ENCODE results near the gene LCOR. TPM values are rescaled to one million over a fixed set of nuclear protein-coding genes. Genes with fewer than 3 reads are reported as not detected.

LCOR gene
- total RNA-seq, 2 donors from 2014 or later: 58.6 to 73.1 TPM

GRCh38 chr10:97007417-97007816 lies 175.3 kb downstream of the LCOR start:
- TF ChIP-seq CTCF (IDR thresholded peaks at IDR 0.05): no peak
- DNase-seq: no peak
- no peak overlapping the region for H3K4me3 ChIP-seq
- H3K9me3 ChIP-seq: no peaks in the 10 kb centered on the region
- no peak overlapping the region for H3K27ac ChIP-seq
- H3K4me1 ChIP-seq: no peaks in the 10 kb centered on the region
- H3K9ac ChIP-seq (ENCODE audit: low read depth in 2 of 2, low read length in 2 of 2): no peak overlapping the region
- H3K27me3 ChIP-seq: no peaks in the 10 kb centered on the region
- intact Hi-C loops (cut with DNase I): no loop called here
- H3K36me3 ChIP-seq: no peaks in the 10 kb centered on the region

- H3K36me3 ChIP-seq: no peaks in the 10 kb centered on the region
- TF ChIP-seq CTCF (IDR thresholded peaks at IDR 0.05): no peak
- intact Hi-C loops (cut with DNase I): no loop called here
- no peaks in the 10 kb centered on the region for H3K27me3 ChIP-seq
- H3K4me1 ChIP-seq: no peaks in the 10 kb centered on the region
- no peak overlapping the region for H3K4me3 ChIP-seq
- H3K27ac ChIP-seq: no peak overlapping the region
- H3K9ac ChIP-seq (ENCODE audit: low read depth in 2 of 2, low read length in 2 of 2): no peak overlapping the region
- no peak for DNase-seq
- no peaks in the 10 kb centered on the region for H3K9me3 ChIP-seq
Observed at GRCh38 chr10:97010695-97011206, 178.7 kb downstream of the LCOR start.

- Histone ChIP-seq H3K9me3 (no peaks in the 10 kb centered on the region), H3K9ac (ENCODE audit: low read depth in 2 of 2, low read length in 2 of 2) (no peak overlapping the region), H3K4me1 (no peaks in the 10 kb centered on the region), H3K27ac (no peak overlapping the region), H3K4me3 (no peak overlapping the region), H3K36me3 (no peaks in the 10 kb centered on the region), H3K27me3 (no peaks in the 10 kb centered on the region)
- intact Hi-C loops (cut with DNase I): no loop called here
- no peak for DNase-seq
- TF ChIP-seq CTCF (IDR thresholded peaks at IDR 0.05): no peak
Observed at GRCh38 chr10:97011397-97011796, 179.3 kb downstream of the LCOR start.

- Histone ChIP-seq H3K9me3 (no peaks in the 10 kb centered on the region), H3K36me3 (no peaks in the 10 kb centered on the region), H3K9ac (ENCODE audit: low read depth in 2 of 2, low read length in 2 of 2) (no peak overlapping the region), H3K4me1 (no peaks in the 10 kb centered on the region), H3K27me3 (no peaks in the 10 kb centered on the region), H3K27ac (no peak overlapping the region), H3K4me3 (no peak overlapping the region)
- intact Hi-C loops (cut with DNase I): no loop called here
- no peak for DNase-seq
- TF ChIP-seq CTCF (IDR thresholded peaks at IDR 0.05): no peak
Observed at GRCh38 chr10:97012470-97012869, 180.4 kb downstream of the LCOR start.

GRCh38 chr10:97013568-97013967 lies 181.5 kb downstream of the LCOR start:
- TF ChIP-seq CTCF (IDR thresholded peaks at IDR 0.05): no peak
- Histone ChIP-seq H3K4me1 (no peaks in the 10 kb centered on the region), H3K27me3 (no peaks in the 10 kb centered on the region), H3K9me3 (no peaks in the 10 kb centered on the region), H3K4me3 (no peak overlapping the region), H3K36me3 (no peaks in the 10 kb centered on the region), H3K9ac (ENCODE audit: low read depth in 2 of 2, low read length in 2 of 2) (no peak overlapping the region), H3K27ac (no peak overlapping the region)
- DNase-seq: no peak
- intact Hi-C loops (cut with DNase I): no loop called here

Measured in colonic mucosa (tissue), 4 donors.